ENCODE data around the gene MYO9A. TPM values are rescaled to one million over a fixed set of nuclear protein-coding genes. Genes with fewer than 3 reads are reported as not detected.
A peak's percentile ranks its signal among the peaks of the same experiment; 100 is the strongest.

The MYO9A gene
- total and polyA plus RNA-seq, 2 donors, result 4.4 to 11.6 TPM

DNA sequence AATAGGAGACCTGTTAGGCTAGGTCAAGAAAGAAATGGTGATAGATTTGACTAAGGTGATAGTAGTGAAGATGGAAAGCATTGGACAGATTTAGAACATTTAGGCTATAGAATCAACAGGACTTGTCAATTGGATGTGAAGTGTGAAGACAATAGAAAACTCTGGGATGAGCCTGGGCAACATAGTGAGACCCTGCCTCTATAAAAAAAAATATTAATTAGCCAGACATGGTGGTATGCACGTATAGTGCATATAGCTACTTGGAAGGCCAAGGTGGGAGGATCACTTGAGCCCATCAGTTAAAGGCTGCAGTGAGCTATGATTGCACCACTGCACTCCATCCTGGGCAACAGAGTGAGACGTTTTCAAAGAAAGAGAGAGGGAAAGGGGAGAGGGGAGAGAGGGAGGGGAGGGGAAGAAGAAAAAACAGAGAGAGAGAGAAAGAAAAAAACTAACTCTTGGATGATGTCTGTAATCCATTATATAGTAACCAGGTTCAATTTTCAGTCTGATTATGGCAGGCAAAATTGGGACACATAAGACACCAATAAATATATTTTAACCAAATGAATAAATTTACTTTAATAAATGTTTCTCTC, 9.9 kb upstream of the MYO9A start:
- Histone ChIP-seq H3K4me3 (ENCODE audit: low read length in 2 of 2) (no peak overlapping the region), H3K27me3 (ENCODE audit: control insufficient read depth in 2 of 2, insufficient read depth in 1 of 2, low read length in 1 of 2) (no peaks in the 10 kb centered on the region), H3K27ac (ENCODE audit: low read depth in 1 of 2, low read length in 1 of 2) (no peak overlapping the region), H3K9me3 (ENCODE audit: control insufficient read depth in 2 of 2, insufficient read depth in 1 of 2, low read length in 1 of 2) (no peaks in the 10 kb centered on the region), H3K4me1 (ENCODE audit: control insufficient read depth in 2 of 2, insufficient read depth in 2 of 2, low read length in 2 of 2) (no peaks in the 10 kb centered on the region), H3K36me3 (ENCODE audit: control insufficient read depth in 2 of 2, insufficient read depth in 2 of 2, low read length in 1 of 2) (no peaks in the 10 kb centered on the region)
- 80% methylated on average over 2 of the region's 2 CpGs for WGBS
- DNase-seq (ENCODE audit: low read depth in 6 of 9, low spot score in 9 of 9), result no peak

DNA sequence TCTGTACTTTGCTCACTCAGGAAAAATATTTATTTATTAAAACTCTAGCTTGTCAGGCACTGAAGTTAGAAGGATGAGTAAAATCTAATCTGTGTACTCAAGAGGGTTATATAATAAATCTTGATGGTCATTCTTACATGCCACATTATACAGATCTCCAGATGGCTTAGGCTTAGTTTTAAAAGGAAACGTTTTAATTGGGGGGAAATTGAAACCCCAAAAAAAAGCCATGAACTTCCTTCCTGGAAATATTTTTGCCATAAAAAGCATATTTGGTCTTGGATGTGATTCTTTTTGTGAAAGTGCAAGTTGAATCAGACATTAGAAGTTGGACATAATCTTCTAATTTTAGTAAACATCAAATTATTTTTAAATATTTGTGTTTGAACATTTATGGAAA, 6.3 kb upstream of the MYO9A start:
- no peak overlapping the region for H3K4me3 ChIP-seq (ENCODE audit: low read length in 2 of 2)
- DNase-seq (ENCODE audit: low read depth in 6 of 9, low spot score in 9 of 9), result no peak
- no peaks in the 10 kb centered on the region for H3K9me3 ChIP-seq (ENCODE audit: control insufficient read depth in 2 of 2, insufficient read depth in 1 of 2, low read length in 1 of 2)
- H3K4me1 ChIP-seq (ENCODE audit: control insufficient read depth in 2 of 2, insufficient read depth in 2 of 2, low read length in 2 of 2), result no peaks in the 10 kb centered on the region
- no peak overlapping the region for H3K27ac ChIP-seq (ENCODE audit: low read depth in 1 of 2, low read length in 1 of 2)
- no peaks in the 10 kb centered on the region for H3K27me3 ChIP-seq (ENCODE audit: control insufficient read depth in 2 of 2, insufficient read depth in 1 of 2, low read length in 1 of 2)
- WGBS, result 7% methylated on average over 1 of the region's 1 CpG
- H3K36me3 ChIP-seq (ENCODE audit: control insufficient read depth in 2 of 2, insufficient read depth in 2 of 2, low read length in 1 of 2), result no peaks in the 10 kb centered on the region

DNA sequence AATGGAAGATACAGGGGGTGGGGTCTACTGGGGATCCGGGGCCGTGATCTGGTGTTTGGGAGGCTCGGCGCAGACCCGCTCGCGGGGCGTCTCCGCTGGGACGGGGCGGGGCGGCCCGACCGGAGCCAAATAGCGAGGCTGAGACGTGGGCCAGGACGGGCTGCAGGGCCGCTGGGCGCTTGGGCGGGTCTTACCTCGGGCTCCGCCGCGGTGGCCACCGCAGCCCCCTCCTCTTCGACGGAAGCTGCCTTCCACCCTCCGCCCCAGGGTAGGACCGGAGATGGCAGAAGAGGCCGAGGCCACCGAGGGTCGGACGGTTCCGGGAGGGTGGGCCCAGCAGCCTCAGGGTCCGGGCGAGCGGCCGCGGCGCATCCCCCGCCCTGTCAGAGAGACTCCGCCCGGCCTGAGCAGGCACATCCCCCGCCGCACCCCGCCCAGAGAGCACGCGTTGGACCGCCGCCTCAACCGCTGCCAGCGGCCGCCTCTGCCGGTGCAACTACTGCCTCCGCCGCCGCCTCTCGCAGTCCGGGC, 399 bp downstream of the MYO9A start:
- no peaks in the 10 kb centered on the region for H3K9me3 ChIP-seq (ENCODE audit: control insufficient read depth in 2 of 2, insufficient read depth in 1 of 2, low read length in 1 of 2)
- peak overlapping the region; percentile 69 to 91 for H3K4me3 ChIP-seq (ENCODE audit: low read length in 2 of 2)
- WGBS, result under 1% methylated on average over 59 of the region's 59 CpGs
- H3K27ac ChIP-seq (ENCODE audit: low read depth in 1 of 2, low read length in 1 of 2), result peak overlapping the region; percentile 50 to 96
- H3K36me3 ChIP-seq (ENCODE audit: control insufficient read depth in 2 of 2, insufficient read depth in 2 of 2, low read length in 1 of 2), result no peaks in the 10 kb centered on the region
- peaks cover 5 to 10% of the 10 kb centered on the region in 2 donors for H3K4me1 ChIP-seq (ENCODE audit: control insufficient read depth in 2 of 2, insufficient read depth in 2 of 2, low read length in 2 of 2)
- H3K27me3 ChIP-seq (ENCODE audit: control insufficient read depth in 2 of 2, insufficient read depth in 1 of 2, low read length in 1 of 2), result peaks cover 0 to 4% of the 10 kb centered on the region in 2 donors
- peak in 5 of 9 donors; percentile 3 to 49 (median 21) for DNase-seq (ENCODE audit: low read depth in 6 of 9, low spot score in 9 of 9)

DNA sequence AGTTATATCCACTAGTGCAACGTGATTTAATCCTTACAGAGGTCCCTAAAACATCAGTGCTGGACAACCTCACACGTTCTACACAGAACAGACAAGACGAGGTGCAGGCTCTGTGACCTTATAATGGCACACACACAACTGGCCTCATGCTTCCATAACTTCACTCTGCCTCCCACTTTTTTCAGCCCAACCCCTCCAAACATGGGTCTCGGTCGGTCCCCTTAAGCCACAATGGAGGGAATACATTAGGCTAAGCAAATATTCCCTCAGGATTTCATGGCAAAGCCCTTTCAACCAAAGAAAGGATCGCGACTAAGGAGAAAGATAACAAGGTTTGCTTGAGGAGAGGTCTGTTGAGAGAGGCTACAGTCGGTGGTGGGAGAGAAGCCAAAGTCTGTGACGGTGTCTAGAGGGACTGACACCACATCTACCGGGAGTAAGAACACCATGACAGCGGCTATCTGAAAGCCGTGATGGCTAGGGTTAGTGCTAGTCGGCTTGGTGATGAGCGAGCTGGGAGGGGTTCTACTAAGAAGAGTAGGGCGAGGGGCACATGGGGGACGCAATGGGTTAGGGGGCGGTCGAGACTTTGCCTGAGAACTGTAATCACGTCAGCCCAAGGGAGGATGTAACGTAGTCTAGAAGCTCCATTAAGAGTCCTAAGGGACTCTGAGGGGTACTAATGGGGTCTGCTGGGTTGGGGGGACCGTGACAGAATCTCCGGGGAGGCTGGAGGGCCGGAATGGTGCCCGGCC, 1.0 kb downstream of the MYO9A start:
- Histone ChIP-seq H3K9me3 (ENCODE audit: control insufficient read depth in 2 of 2, insufficient read depth in 1 of 2, low read length in 1 of 2) (no peaks in the 10 kb centered on the region), H3K4me1 (ENCODE audit: control insufficient read depth in 2 of 2, insufficient read depth in 2 of 2, low read length in 2 of 2) (peaks cover 5 to 10% of the 10 kb centered on the region in 2 donors), H3K27ac (ENCODE audit: low read depth in 1 of 2, low read length in 1 of 2) (peak overlapping the region; percentile 50 to 96), H3K4me3 (ENCODE audit: low read length in 2 of 2) (peak overlapping the region; percentile 69 to 91), H3K36me3 (ENCODE audit: control insufficient read depth in 2 of 2, insufficient read depth in 2 of 2, low read length in 1 of 2) (no peaks in the 10 kb centered on the region), H3K27me3 (ENCODE audit: control insufficient read depth in 2 of 2, insufficient read depth in 1 of 2, low read length in 1 of 2) (peaks cover 0 to 4% of the 10 kb centered on the region in 2 donors)
- WGBS, result 7% methylated on average over 24 of the region's 24 CpGs
- DNase-seq (ENCODE audit: low read depth in 6 of 9, low spot score in 9 of 9), result peak in 6 of 9 donors; percentile 17 to 63 (median 30)

DNA sequence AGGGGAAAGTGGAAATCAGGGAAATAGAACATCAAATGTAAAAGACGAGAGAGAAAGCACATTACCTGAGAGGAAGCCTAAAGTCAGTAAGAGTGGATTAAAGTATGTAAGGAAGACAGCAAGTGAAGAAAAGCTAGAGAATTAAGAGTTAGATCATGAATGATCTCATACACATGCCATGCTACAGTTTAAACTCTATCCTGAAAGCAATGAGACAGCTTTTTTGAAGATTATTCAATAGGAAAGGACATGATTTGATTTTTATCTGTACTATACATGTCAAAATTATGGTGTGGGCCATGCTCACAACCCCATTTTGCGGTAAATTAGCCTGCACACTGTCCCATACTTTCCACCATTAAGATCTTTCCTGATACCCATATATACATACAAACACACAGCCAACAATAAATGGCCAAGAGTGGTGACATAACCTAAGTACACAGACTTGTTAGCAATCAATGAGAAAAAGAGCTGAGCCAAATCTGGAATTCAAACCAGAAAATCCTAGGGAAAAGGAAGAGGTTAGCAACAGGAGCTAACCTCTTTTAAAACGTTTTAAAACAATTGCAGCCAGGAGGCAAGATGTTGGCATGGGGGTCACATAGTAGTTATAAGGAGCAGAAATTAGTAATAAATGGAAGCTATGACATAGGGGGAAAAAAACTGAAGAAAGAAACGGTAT, 4.5 kb downstream of the MYO9A start:
- Histone ChIP-seq H3K27me3 (ENCODE audit: control insufficient read depth in 2 of 2, insufficient read depth in 1 of 2, low read length in 1 of 2) (peaks cover 0 to 4% of the 10 kb centered on the region in 2 donors), H3K9me3 (ENCODE audit: control insufficient read depth in 2 of 2, insufficient read depth in 1 of 2, low read length in 1 of 2) (no peaks in the 10 kb centered on the region), H3K36me3 (ENCODE audit: control insufficient read depth in 2 of 2, insufficient read depth in 2 of 2, low read length in 1 of 2) (no peaks in the 10 kb centered on the region), H3K4me1 (ENCODE audit: control insufficient read depth in 2 of 2, insufficient read depth in 2 of 2, low read length in 2 of 2) (peaks cover 3 to 5% of the 10 kb centered on the region in 2 donors), H3K4me3 (ENCODE audit: low read length in 2 of 2) (no peak overlapping the region), H3K27ac (ENCODE audit: low read depth in 1 of 2, low read length in 1 of 2) (no peak overlapping the region)
- DNase-seq (ENCODE audit: low read depth in 6 of 9, low spot score in 9 of 9), result no peak
- WGBS, result 98% methylated on average over 4 of the region's 4 CpGs

DNA sequence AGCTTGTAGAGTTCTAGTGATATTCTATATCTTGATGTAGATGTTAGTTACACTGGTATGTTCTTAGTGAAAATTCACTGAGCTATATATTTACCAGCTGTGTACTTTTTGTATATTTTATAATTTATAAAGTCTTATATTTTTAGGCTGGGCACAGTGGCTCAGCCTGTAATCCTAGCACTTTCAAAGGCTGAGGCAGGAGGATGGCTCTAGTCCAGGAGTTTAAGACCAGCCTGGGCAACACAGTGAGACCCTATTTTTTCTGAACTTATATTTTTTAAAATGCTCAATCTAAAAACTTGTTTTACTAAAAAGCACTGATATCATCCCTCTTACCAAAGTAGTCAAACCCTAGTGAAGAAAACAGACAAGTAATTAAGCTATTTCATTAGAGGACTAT, 5.1 kb downstream of the MYO9A start:
- Histone ChIP-seq H3K4me1 (ENCODE audit: control insufficient read depth in 2 of 2, insufficient read depth in 2 of 2, low read length in 2 of 2) (peaks cover 3 to 5% of the 10 kb centered on the region in 2 donors), H3K27ac (ENCODE audit: low read depth in 1 of 2, low read length in 1 of 2) (no peak overlapping the region), H3K27me3 (ENCODE audit: control insufficient read depth in 2 of 2, insufficient read depth in 1 of 2, low read length in 1 of 2) (peaks cover 0 to 4% of the 10 kb centered on the region in 2 donors), H3K36me3 (ENCODE audit: control insufficient read depth in 2 of 2, insufficient read depth in 2 of 2, low read length in 1 of 2) (no peaks in the 10 kb centered on the region), H3K4me3 (ENCODE audit: low read length in 2 of 2) (no peak overlapping the region), H3K9me3 (ENCODE audit: control insufficient read depth in 2 of 2, insufficient read depth in 1 of 2, low read length in 1 of 2) (no peaks in the 10 kb centered on the region)
- no peak for DNase-seq (ENCODE audit: low read depth in 6 of 9, low spot score in 9 of 9)

DNA sequence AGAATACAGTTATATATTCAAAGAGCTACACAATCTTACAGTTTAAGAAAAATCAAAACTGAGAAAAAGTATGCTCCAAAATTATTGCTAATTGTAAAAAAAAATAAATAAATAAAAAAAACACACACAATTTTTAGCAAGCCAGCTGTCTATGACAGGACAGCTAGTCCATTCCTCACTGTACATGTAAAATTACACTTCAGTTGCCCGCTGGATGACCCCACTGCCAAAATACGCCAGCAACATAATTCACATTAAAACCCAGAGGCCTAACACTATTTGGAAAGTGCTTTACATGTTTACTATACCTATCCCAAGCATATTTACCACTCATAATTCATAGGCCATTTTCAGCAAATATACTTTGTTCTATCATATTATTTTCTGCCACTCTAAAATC, 5.8 kb downstream of the MYO9A start:
- Histone ChIP-seq H3K27ac (ENCODE audit: low read depth in 1 of 2, low read length in 1 of 2) (no peak overlapping the region), H3K4me1 (ENCODE audit: control insufficient read depth in 2 of 2, insufficient read depth in 2 of 2, low read length in 2 of 2) (peaks cover 3 to 5% of the 10 kb centered on the region in 2 donors), H3K36me3 (ENCODE audit: control insufficient read depth in 2 of 2, insufficient read depth in 2 of 2, low read length in 1 of 2) (no peaks in the 10 kb centered on the region), H3K4me3 (ENCODE audit: low read length in 2 of 2) (no peak overlapping the region), H3K27me3 (ENCODE audit: control insufficient read depth in 2 of 2, insufficient read depth in 1 of 2, low read length in 1 of 2) (peaks cover 0 to 4% of the 10 kb centered on the region in 2 donors), H3K9me3 (ENCODE audit: control insufficient read depth in 2 of 2, insufficient read depth in 1 of 2, low read length in 1 of 2) (no peaks in the 10 kb centered on the region)
- WGBS, result 96% methylated on average over 2 of the region's 2 CpGs
- DNase-seq (ENCODE audit: low read depth in 6 of 9, low spot score in 9 of 9), result no peak

DNA sequence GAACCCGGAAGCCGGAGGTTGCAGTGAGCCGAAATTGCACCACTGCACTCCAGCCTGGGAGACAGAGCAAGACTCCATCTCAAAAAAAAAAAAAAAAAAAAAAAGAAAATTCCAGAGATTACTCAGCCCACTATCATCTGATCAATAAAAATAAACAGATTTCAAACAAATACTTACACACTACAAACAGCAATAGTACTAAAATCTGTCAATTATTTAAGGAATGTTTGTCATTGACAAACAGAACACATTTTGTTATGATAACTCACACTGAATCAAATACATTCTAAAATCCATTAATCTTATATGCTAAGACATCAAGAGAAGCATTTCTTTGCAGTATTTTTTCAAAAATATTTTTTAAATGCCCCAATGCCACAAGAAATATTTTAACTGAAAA, 7.6 kb downstream of the MYO9A start:
- DNase-seq (ENCODE audit: low read depth in 6 of 9, low spot score in 9 of 9), result no peak
- Histone ChIP-seq H3K9me3 (ENCODE audit: control insufficient read depth in 2 of 2, insufficient read depth in 1 of 2, low read length in 1 of 2) (no peaks in the 10 kb centered on the region), H3K36me3 (ENCODE audit: control insufficient read depth in 2 of 2, insufficient read depth in 2 of 2, low read length in 1 of 2) (no peaks in the 10 kb centered on the region), H3K27ac (ENCODE audit: low read depth in 1 of 2, low read length in 1 of 2) (no peak overlapping the region), H3K27me3 (ENCODE audit: control insufficient read depth in 2 of 2, insufficient read depth in 1 of 2, low read length in 1 of 2) (no peaks in the 10 kb centered on the region), H3K4me3 (ENCODE audit: low read length in 2 of 2) (no peak overlapping the region), H3K4me1 (ENCODE audit: control insufficient read depth in 2 of 2, insufficient read depth in 2 of 2, low read length in 2 of 2) (no peaks in the 10 kb centered on the region)
- WGBS, result 97% methylated on average over 3 of the region's 3 CpGs

DNA sequence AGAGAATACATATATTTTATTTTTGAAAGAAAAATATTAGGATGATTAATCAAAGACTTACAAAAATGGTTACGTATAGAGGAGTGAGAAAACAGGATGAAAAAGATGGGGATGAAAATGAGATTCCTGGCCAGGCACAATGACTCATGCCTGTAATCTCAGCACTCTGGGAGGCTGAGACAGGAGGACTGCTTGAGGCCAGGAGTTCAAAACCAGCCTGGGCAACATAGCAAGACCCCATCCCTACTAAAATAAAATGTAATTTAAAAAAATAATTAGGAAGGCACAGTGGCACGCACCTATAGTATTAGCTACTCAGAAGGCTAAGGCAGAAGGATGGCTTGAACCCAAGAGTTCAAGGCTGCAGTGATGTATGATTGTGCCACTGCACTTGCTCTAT, 11.9 kb downstream of the MYO9A start:
- Histone ChIP-seq H3K27ac (ENCODE audit: low read depth in 1 of 2, low read length in 1 of 2) (no peak overlapping the region), H3K4me1 (ENCODE audit: control insufficient read depth in 2 of 2, insufficient read depth in 2 of 2, low read length in 2 of 2) (no peaks in the 10 kb centered on the region), H3K4me3 (ENCODE audit: low read length in 2 of 2) (no peak overlapping the region), H3K9me3 (ENCODE audit: control insufficient read depth in 2 of 2, insufficient read depth in 1 of 2, low read length in 1 of 2) (no peaks in the 10 kb centered on the region), H3K27me3 (ENCODE audit: control insufficient read depth in 2 of 2, insufficient read depth in 1 of 2, low read length in 1 of 2) (no peaks in the 10 kb centered on the region), H3K36me3 (ENCODE audit: control insufficient read depth in 2 of 2, insufficient read depth in 2 of 2, low read length in 1 of 2) (no peaks in the 10 kb centered on the region)
- 98% methylated on average over 2 of the region's 2 CpGs for WGBS
- no peak for DNase-seq (ENCODE audit: low read depth in 6 of 9, low spot score in 9 of 9)

All from thymus (tissue), 11 donors.